Mucosa of descending colon (tissue), 3 donors: ENCODE data around the gene NFIC. TPM values are rescaled to one million over a fixed set of nuclear protein-coding genes. Genes with fewer than 3 reads are reported as not detected.
"Not testable (repeated sequence)": the region's sequence is repeated elsewhere in the genome, so short reads cannot be mapped to it uniquely, and the experiment has no call there.

Experiments
- ATAC-seq: fragments of 200-7000 bp; cut with Tn5 transposase; one replicate; pipeline ENCODE4 v1.9.1; 2020; ENCODE audit warnings: mild to moderate bottlenecking, moderate library complexity
- DNase-seq, 3 donors: peaks; one replicate each; pipeline ENCODE4 v3.0.0-alpha.2; 2020
- H3K36me3 ChIP-seq: fragments of 200-600 bp; one replicate; pipeline ENCODE4 v1.8.0; 2021; ENCODE audit warnings: low read depth, mild to moderate bottlenecking
- H3K4me1 ChIP-seq: fragments of 200-600 bp; one replicate; pipeline ENCODE4 v1.8.0; 2021; ENCODE audit warnings: low read depth, mild to moderate bottlenecking
- H3K4me3 ChIP-seq: fragments of 200-600 bp; one replicate; pipeline ENCODE4 v1.8.0; 2021; ENCODE audit warnings: mild to moderate bottlenecking
- H3K9me3 ChIP-seq: fragments of 200-600 bp; one replicate; pipeline ENCODE4 v1.8.0; 2021; ENCODE audit warnings: mild to moderate bottlenecking
- intact Hi-C, 2 donors: fragments of 100-400 bp; cut with DNase I in 1 of 2; cut with micrococcal nuclease in 1 of 2; formaldehyde crosslinking; loops; one replicate each; pipeline versions ENCODE4 v1.11.0 to v1.11.1; 2022; cut with DNase I, micrococcal nuclease
- total RNA-seq, 3 donors: library from RNA; stranded (reverse); fragmentation: NEBNext Ultra II Directional in 2 of 3; extraction: Animal tissue kit (Norgen Biotek cat#: 25700) in 2 of 3; gene quantifications; one replicate each; pipeline versions ENCODE4 v1.2.1 to v1.2.4, GENCODE V29; 2021 to 2023
- TF ChIP-seq, protein P1 (sequence below): fragments of 200-600 bp; IDR thresholded peaks from one replicate; pipeline ENCODE4 v1.8.0; 2022; ENCODE audit warnings: antibody characterized with exemption, mild to moderate bottlenecking
- donor health status: DM: no; HTN: no; CAD: no; lungs with moderate emphysema.
- donor health status: DM: no; HTN: no; CAD: no.
- donor health status: DM: no; HTN: yes; CAD: no.

Gene NFIC
- total RNA-seq, 3 donors from 2014 or later = 38.4 to 210 (median 79.3) TPM

- TF ChIP-seq, protein P1, sequence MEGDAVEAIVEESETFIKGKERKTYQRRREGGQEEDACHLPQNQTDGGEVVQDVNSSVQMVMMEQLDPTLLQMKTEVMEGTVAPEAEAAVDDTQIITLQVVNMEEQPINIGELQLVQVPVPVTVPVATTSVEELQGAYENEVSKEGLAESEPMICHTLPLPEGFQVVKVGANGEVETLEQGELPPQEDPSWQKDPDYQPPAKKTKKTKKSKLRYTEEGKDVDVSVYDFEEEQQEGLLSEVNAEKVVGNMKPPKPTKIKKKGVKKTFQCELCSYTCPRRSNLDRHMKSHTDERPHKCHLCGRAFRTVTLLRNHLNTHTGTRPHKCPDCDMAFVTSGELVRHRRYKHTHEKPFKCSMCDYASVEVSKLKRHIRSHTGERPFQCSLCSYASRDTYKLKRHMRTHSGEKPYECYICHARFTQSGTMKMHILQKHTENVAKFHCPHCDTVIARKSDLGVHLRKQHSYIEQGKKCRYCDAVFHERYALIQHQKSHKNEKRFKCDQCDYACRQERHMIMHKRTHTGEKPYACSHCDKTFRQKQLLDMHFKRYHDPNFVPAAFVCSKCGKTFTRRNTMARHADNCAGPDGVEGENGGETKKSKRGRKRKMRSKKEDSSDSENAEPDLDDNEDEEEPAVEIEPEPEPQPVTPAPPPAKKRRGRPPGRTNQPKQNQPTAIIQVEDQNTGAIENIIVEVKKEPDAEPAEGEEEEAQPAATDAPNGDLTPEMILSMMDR = no peak
- intact Hi-C loops = no loop called here
- no peaks in the 10 kb centered on the region for H3K36me3 ChIP-seq
- H3K9me3 ChIP-seq = no peaks in the 10 kb centered on the region
- ATAC-seq (peak; percentile 1), DNase-seq (peak; percentile 51 to 84 (median 61))
- peaks cover 15% of the 10 kb centered on the region for H3K4me1 ChIP-seq
- H3K4me3 ChIP-seq = peak overlapping the region; percentile 95
Observed at GRCh38 chr19:3506384-3507340, 140.3 kb downstream of the NFIC start.

DNA sequence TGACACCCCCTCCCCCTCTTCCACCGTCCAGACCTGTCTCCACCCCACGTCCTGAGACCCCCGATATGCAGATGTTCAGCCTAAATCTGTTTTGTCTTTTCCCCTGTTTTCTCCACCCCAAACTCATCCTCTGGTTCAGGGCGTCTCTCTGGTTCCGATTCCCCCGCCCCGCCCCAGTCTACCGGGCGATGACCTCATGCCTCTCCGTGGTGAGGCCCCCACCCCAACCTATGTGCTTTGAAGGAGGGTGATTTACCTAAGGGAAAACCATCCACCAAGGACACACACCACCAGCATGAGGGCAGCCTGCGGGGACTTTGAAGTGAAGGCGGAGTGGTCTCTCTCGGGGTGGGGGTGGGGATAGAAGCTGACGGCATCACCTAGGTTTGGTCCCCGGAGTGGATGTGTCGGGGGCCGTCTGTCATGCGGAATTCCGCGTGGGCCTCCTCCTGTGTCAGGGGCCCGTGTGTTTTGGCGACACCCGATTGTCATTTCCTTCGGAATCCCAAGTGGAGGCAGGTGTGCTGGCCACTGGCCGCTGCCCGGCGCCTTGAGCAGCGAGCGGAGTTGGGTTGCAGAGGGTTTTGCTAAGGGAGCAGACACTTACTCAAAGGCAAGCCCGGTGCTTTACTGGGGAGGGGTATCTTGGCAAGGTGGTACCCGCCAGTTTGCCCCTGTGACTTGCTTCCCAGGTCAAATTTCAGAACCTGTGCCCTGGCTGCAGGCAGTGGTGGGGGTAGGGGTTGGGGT lies 141.2 kb downstream of the NFIC start:
- H3K9me3 ChIP-seq = no peaks in the 10 kb centered on the region
- TF ChIP-seq, protein P1 = no peak
- DNase-seq (peak in 2 of 3 donors; percentile 41 to 58), ATAC-seq (no peak)
- no peaks in the 10 kb centered on the region for H3K36me3 ChIP-seq
- H3K4me1 ChIP-seq = peaks cover 15% of the 10 kb centered on the region
- intact Hi-C loops = no loop called here
- H3K4me3 ChIP-seq = no peak overlapping the region

DNA sequence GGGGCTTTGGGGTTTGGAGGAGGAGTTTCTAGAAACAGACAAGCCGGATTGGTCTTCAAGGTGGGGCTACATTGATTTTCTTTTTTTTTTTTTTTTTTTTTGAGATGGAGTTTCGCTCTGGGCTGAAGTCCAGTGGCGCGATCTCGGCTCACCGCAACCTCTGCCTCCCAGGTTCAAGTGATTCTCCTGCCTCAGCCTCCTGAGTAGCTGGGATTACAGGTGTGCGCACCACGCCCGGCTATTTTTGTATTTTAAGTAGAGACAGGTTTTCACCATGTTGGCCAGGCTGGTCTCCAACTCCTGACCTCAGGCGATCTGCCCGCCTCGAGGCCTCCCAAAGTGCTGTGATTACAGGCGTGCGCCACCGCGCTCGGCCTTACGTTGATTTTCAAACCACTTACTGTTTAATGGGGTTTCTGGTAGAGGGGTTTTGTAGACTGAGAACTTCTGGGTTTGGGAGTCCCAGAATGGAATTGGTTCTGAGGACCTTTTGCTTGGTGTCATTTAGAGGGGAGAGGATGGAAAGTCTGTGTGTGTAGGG lies 141.8 kb downstream of the NFIC start:
- intact Hi-C loops, H3K9me3 ChIP-seq, ATAC-seq, DNase-seq, H3K36me3 ChIP-seq, H3K4me3 ChIP-seq: not testable (repeated sequence)
- H3K4me1 ChIP-seq = peaks cover 15% of the 10 kb centered on the region

- intact Hi-C loops = no loop called here
Observed at GRCh38 chr19:3508771-3509535, 142.6 kb downstream of the NFIC start.

DNA sequence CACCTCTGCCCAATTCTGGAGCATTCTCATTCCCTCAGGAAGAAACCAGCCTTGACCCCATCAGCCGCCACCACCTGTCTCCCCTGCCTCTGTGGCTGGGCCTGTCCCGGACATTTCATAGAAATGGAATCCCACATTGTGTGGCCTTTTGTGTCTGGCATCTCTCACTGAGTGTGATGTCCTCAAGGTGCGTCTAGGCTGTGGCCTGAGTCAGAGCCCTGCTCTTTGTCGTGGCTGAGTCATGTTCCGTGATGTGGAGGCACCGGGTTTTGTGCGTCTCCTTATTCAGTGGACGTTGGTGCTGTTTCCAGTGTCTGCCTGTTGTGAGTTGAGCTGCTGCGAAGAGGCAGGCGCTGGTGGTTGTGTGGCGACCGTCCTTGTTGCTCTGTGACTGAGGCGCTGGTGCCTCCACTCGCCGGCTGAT lies 143.2 kb downstream of the NFIC start:
- peaks cover 15% of the 10 kb centered on the region for H3K4me1 ChIP-seq
- TF ChIP-seq, protein P1 = no peak
- no peak for DNase-seq
- H3K4me3 ChIP-seq = no peak overlapping the region
- H3K36me3 ChIP-seq = no peaks in the 10 kb centered on the region
- intact Hi-C loops = no loop called here
- no peak for ATAC-seq
- no peaks in the 10 kb centered on the region for H3K9me3 ChIP-seq

More at GRCh38 chr19:3508771-3509535, 142.6 kb downstream of the NFIC start:
- Histone ChIP-seq H3K36me3 (no peaks in the 10 kb centered on the region), H3K4me1 (peaks cover 15% of the 10 kb centered on the region), H3K9me3 (no peaks in the 10 kb centered on the region), H3K4me3 (no peak overlapping the region)
- no peak for DNase-seq
- TF ChIP-seq, protein P1 = no peak
- ATAC-seq = no peak
